Measurements from ENCODE around the gene NR3C2. TPM values are rescaled to one million over a fixed set of nuclear protein-coding genes. Genes with fewer than 3 reads are reported as not detected.

Gene NR3C2
- total RNA-seq, 1 donor from 2014 or later: 2.7 TPM

- Mint-ChIP-seq H3K9me3 (ENCODE audit: low read depth) (no peaks in the 10 kb centered on the region), H3K4me3 (ENCODE audit: low read depth) (no peak overlapping the region), H3K4me1 (ENCODE audit: low read depth) (peaks cover 7% of the 10 kb centered on the region), H3K27ac (no peak overlapping the region), H3K36me3 (ENCODE audit: insufficient read depth) (no peaks in the 10 kb centered on the region), H3K27me3 (no peaks in the 10 kb centered on the region)
- DNase-seq (ENCODE audit: low spot score, unreplicated experiment): no peak
- no peak for TF ChIP-seq CTCF (IDR thresholded peaks at IDR 0.05; ENCODE audit: unreplicated experiment)
Observed at GRCh38 chr4:148222991-148223660, 219.1 kb downstream of the NR3C2 start.

- no peak for TF ChIP-seq CTCF (IDR thresholded peaks at IDR 0.05; ENCODE audit: unreplicated experiment)
- Mint-ChIP-seq H3K4me3 (ENCODE audit: low read depth) (no peak overlapping the region), H3K9me3 (ENCODE audit: low read depth) (peaks cover 4% of the 10 kb centered on the region), H3K36me3 (ENCODE audit: insufficient read depth) (no peaks in the 10 kb centered on the region), H3K27me3 (no peaks in the 10 kb centered on the region), H3K27ac (no peak overlapping the region), H3K4me1 (ENCODE audit: low read depth) (peaks cover 11% of the 10 kb centered on the region)
- DNase-seq (ENCODE audit: low spot score, unreplicated experiment): no peak
Observed at GRCh38 chr4:148216866-148217814, 225.1 kb downstream of the NR3C2 start.

- no peak for DNase-seq (ENCODE audit: low spot score, unreplicated experiment)
- H3K4me1 Mint-ChIP-seq (ENCODE audit: low read depth): peaks cover 15% of the 10 kb centered on the region
- no peak overlapping the region for H3K27ac Mint-ChIP-seq
- TF ChIP-seq CTCF (IDR thresholded peaks at IDR 0.05; ENCODE audit: unreplicated experiment): no peak
- H3K36me3 Mint-ChIP-seq (ENCODE audit: insufficient read depth): no peaks in the 10 kb centered on the region
- no peak overlapping the region for H3K4me3 Mint-ChIP-seq (ENCODE audit: low read depth)
- H3K9me3 Mint-ChIP-seq (ENCODE audit: low read depth): peaks cover 4% of the 10 kb centered on the region
- no peaks in the 10 kb centered on the region for H3K27me3 Mint-ChIP-seq
Observed at GRCh38 chr4:148216321-148216720, 225.9 kb downstream of the NR3C2 start.

- no peaks in the 10 kb centered on the region for H3K27me3 Mint-ChIP-seq
- no peak for TF ChIP-seq CTCF (IDR thresholded peaks at IDR 0.05; ENCODE audit: unreplicated experiment)
- H3K27ac Mint-ChIP-seq: no peak overlapping the region
- DNase-seq (ENCODE audit: low spot score, unreplicated experiment): no peak
- no peak overlapping the region for H3K4me3 Mint-ChIP-seq (ENCODE audit: low read depth)
- H3K9me3 Mint-ChIP-seq (ENCODE audit: low read depth): peaks cover 4% of the 10 kb centered on the region
- peaks cover 18% of the 10 kb centered on the region for H3K4me1 Mint-ChIP-seq (ENCODE audit: low read depth)
- no peaks in the 10 kb centered on the region for H3K36me3 Mint-ChIP-seq (ENCODE audit: insufficient read depth)
Observed at GRCh38 chr4:148215202-148215601, 227.0 kb downstream of the NR3C2 start.

- Mint-ChIP-seq H3K36me3 (ENCODE audit: insufficient read depth) (no peaks in the 10 kb centered on the region), H3K4me1 (ENCODE audit: low read depth) (peaks cover 18% of the 10 kb centered on the region), H3K9me3 (ENCODE audit: low read depth) (peaks cover 4% of the 10 kb centered on the region), H3K27ac (no peak overlapping the region), H3K4me3 (ENCODE audit: low read depth) (no peak overlapping the region), H3K27me3 (no peaks in the 10 kb centered on the region)
- DNase-seq (ENCODE audit: low spot score, unreplicated experiment): no peak
- TF ChIP-seq CTCF (IDR thresholded peaks at IDR 0.05; ENCODE audit: unreplicated experiment): no peak
Observed at GRCh38 chr4:148214529-148215166, 227.6 kb downstream of the NR3C2 start.
